Smooth muscle cell (in vitro differentiated cells): ENCODE results near the gene KRTAP5-7. TPM values are rescaled to one million over a fixed set of nuclear protein-coding genes. Genes with fewer than 3 reads are reported as not detected.

Experiments
- DNase-seq: peaks from one replicate; lab custom pipeline; 2025; ENCODE audit not compliant: unreplicated experiment; lab: John Stamatoyannopoulos, UW
- H2AFZ ChIP-seq: fragments of 200-600 bp; sonication (generic); 2 replicates; pipeline ENCODE4 v1.6.0; 2016; ENCODE audit warnings: antibody characterized with exemption, low read depth, mild to moderate bottlenecking
- H3F3A ChIP-seq: fragments of 200-600 bp; sonication (generic); 2 replicates; pipeline ENCODE4 v1.6.0; 2017; ENCODE audit warnings: antibody characterized with exemption, low read depth
- H3K27ac ChIP-seq: fragments of 200-600 bp; sonication (generic); 2 replicates; pipeline ENCODE4 v1.5.1; 2016; ENCODE audit warnings: low read depth, mild to moderate bottlenecking
- H3K27me3 ChIP-seq: fragments of 200-600 bp; sonication (generic); 2 replicates; pipeline ENCODE4 v1.6.1; 2016; ENCODE audit warnings: low read depth, mild to moderate bottlenecking
- H3K36me3 ChIP-seq: fragments of 200-600 bp; sonication (generic); 2 replicates; pipeline ENCODE4 v1.5.1; 2016; ENCODE audit warnings: low read depth
- H3K4me1 ChIP-seq: fragments of 200-600 bp; sonication (generic); 2 replicates; pipeline ENCODE4 v1.5.1; 2016; ENCODE audit warnings: low read depth
- H3K4me2 ChIP-seq: fragments of 200-600 bp; sonication (generic); 2 replicates; pipeline ENCODE4 v1.6.0; 2016; ENCODE audit warnings: mild to moderate bottlenecking
- H3K4me3 ChIP-seq: fragments of 200-600 bp; sonication (generic); 2 replicates; pipeline ENCODE4 v1.5.1; 2016; ENCODE audit warnings: mild to moderate bottlenecking
- H3K79me2 ChIP-seq: fragments of 200-600 bp; sonication (generic); 2 replicates; pipeline ENCODE4 v1.6.0; 2016; ENCODE audit warnings: low read depth, mild to moderate bottlenecking
- H3K9ac ChIP-seq: fragments of 200-600 bp; sonication (generic); 2 replicates; pipeline ENCODE4 v1.6.0; 2016; ENCODE audit warnings: low read depth
- H3K9me3 ChIP-seq: fragments of 200-600 bp; sonication (generic); replicated peaks from 2 replicates; pipeline ENCODE4 v1.5.1; 2016; ENCODE audit warnings: low read depth
- H4K20me1 ChIP-seq: fragments of 200-600 bp; sonication (generic); 2 replicates; pipeline ENCODE4 v1.6.0; 2016; ENCODE audit warnings: low read depth
- CTCF ChIP-seq: fragments of 200-600 bp; sonication (generic); IDR thresholded peaks from 2 replicates; pipeline ENCODE4 v1.5.1; 2017; ENCODE audit warnings: borderline replicate concordance, mild to moderate bottlenecking, antibody characterized with exemption; ENCODE audit not compliant: insufficient read depth, poor library complexity, severe bottlenecking
- WGBS: methylation state at CpG from one replicate; pipeline ENCODE4 v1.1.7; 2016; ENCODE audit warnings: low lambda C conversion rate; 5-methylcytosine and 5-hydroxymethylcytosine counted together
- polyA plus RNA-seq: library from polyadenylated mRNA; unstranded; fragments of >200 nt; fragmentation: Nextera tagmentation; extraction: Ambion mirVana; gene quantifications from 2 replicates; pipeline ENCODE4 v1.2.1, GENCODE V29; 2016
- total RNA-seq: library from RNA; depleted of rRNA; stranded (reverse); fragments of >200 nt; gene quantifications from 2 replicates; pipeline ENCODE4 v1.2.3, GENCODE V29; 2014

Gene KRTAP5-7
- total and polyA plus RNA-seq, 2 experiments from 2014 or later: not detected

- peaks cover 14% of the 10 kb centered on the region for H3K9me3 ChIP-seq
- H3K4me1 ChIP-seq: no peaks in the 10 kb centered on the region
- DNase-seq: no peak
- no peaks in the 10 kb centered on the region for H4K20me1 ChIP-seq
- H3K4me2 ChIP-seq: no peak overlapping the region
- H3K36me3 ChIP-seq: no peaks in the 10 kb centered on the region
- H3K27me3 ChIP-seq: no peaks in the 10 kb centered on the region
- no peak overlapping the region for H3K4me3 ChIP-seq
- H2AFZ ChIP-seq: no peak overlapping the region
- H3K9ac ChIP-seq: no peak overlapping the region
- H3F3A ChIP-seq: no peaks in the 10 kb centered on the region
- H3K27ac ChIP-seq: no peak overlapping the region
- WGBS: 83% methylated on average over 9 of the region's 9 CpGs
- no peaks in the 10 kb centered on the region for H3K79me2 ChIP-seq
- TF ChIP-seq CTCF: no peak
Observed at GRCh38 chr11:71505781-71506180, 21.3 kb upstream of the KRTAP5-7 start.

GRCh38 chr11:71507102-71507501 lies 20.0 kb upstream of the KRTAP5-7 start:
- H2AFZ ChIP-seq: no peak overlapping the region
- no peak for DNase-seq
- no peaks in the 10 kb centered on the region for H3F3A ChIP-seq
- no peaks in the 10 kb centered on the region for H3K27me3 ChIP-seq
- no peak overlapping the region for H3K4me3 ChIP-seq
- H3K9ac ChIP-seq: no peak overlapping the region
- H3K36me3 ChIP-seq: no peaks in the 10 kb centered on the region
- no peaks in the 10 kb centered on the region for H4K20me1 ChIP-seq
- 95% methylated on average over 5 of the region's 5 CpGs for WGBS
- H3K4me1 ChIP-seq: no peaks in the 10 kb centered on the region
- peaks cover 14% of the 10 kb centered on the region for H3K9me3 ChIP-seq
- no peaks in the 10 kb centered on the region for H3K79me2 ChIP-seq
- no peak overlapping the region for H3K4me2 ChIP-seq
- no peak for TF ChIP-seq CTCF
- H3K27ac ChIP-seq: no peak overlapping the region

- no peaks in the 10 kb centered on the region for H3K79me2 ChIP-seq
- H3K27me3 ChIP-seq: no peaks in the 10 kb centered on the region
- H3K27ac ChIP-seq: no peak overlapping the region
- no peaks in the 10 kb centered on the region for H3K4me1 ChIP-seq
- no peak overlapping the region for H3K4me2 ChIP-seq
- H3F3A ChIP-seq: no peaks in the 10 kb centered on the region
- no peak overlapping the region for H2AFZ ChIP-seq
- H3K9ac ChIP-seq: no peak overlapping the region
- H4K20me1 ChIP-seq: no peaks in the 10 kb centered on the region
- H3K36me3 ChIP-seq: no peaks in the 10 kb centered on the region
- TF ChIP-seq CTCF: no peak
- H3K9me3 ChIP-seq: no peaks in the 10 kb centered on the region
- DNase-seq: no peak
- H3K4me3 ChIP-seq: no peak overlapping the region
- 96% methylated on average over 48 of the region's 55 CpGs for WGBS
Observed at GRCh38 chr11:71518506-71519471, 8.3 kb upstream of the KRTAP5-7 start.
